ENCODE measurements around the gene NMNAT1.
"Not testable (repeated sequence)": the region's sequence is repeated elsewhere in the genome, so short reads cannot be mapped to it uniquely, and the experiment has no call there.

NMNAT1 gene

DNA sequence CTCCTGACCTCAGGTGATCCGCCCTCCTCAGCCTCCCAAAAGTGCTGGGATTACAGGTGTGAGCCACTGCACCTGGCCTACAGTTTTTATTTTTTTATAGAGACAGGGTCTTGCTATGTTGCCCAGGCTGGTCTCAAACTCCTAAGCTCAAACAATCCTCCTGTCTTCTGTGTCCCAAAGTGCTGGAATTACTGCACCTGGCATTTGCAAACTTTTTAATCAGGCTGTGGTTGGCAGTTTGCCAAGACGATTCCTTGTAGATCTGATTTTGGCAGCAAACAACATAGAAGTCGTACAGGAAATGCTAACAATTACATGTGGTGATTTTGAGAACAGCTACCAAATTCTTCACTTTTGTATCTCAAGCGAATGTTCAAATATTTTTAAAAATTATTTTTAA, 63.9 kb downstream of the NMNAT1 start:
- in situ Hi-C loops (cut with HindIII; ENCODE audit: low sequenced_read_pairs): no loop called here

DNA sequence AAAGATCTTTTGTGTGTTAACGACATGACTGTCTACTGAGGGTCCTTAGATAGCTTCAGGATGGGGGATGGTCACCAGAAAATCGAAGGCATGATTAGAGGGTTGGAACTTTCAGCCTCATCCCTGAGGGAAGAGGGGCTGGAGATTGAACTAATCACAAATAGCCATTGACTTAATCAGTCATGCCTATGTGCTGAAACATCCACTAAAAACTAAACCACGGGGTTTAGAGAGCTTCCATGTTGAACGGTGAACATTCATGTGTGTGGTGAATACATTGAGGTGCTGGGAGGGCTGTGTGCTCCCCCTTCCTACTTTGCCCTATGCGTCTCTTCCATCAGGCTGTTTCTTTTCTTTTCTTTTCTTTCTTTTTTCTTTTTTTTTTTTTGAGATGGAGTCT, 70.7 kb downstream of the NMNAT1 start:
- in situ Hi-C loops (cut with HindIII; ENCODE audit: low sequenced_read_pairs): no loop called here

DNA sequence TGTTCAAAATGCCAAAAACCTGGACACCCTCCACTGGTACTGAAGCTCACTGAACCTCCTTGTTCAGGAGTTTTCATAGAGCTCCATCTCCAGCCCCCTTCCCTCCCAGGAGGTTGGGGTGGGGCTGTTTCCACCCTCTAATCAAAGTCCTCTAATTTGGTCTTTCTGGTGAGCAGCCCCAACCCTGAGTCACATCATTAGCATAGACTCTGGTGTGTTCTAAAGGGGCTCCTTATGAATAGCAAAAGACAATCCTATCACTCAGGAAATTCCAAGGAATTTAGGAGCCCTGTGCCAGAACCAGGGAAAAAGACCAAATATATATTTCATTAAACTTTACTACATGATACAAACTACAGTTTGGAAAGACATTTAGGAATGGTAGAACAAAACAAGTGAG, 76.3 kb downstream of the NMNAT1 start:
- in situ Hi-C loops (cut with HindIII; ENCODE audit: low sequenced_read_pairs): no loop called here

DNA sequence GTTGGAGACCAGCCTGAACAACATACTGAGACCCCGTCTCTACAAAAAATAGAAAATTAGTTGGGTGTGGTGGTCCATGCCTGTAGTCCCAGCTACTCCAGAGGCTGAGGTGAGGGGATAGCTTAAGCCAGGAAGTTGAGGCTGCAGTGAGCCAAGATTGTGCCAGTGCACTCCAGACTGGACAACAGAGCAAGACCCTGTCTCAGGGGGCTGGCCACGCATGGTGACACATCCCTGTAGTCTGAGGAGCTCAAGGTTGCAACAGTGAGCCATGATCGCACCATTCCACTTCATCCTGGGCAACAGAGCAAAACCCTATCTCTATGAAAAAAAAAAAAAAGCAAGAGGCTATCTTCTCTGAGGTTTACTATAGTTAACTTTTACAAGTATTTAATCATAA, 76.8 kb downstream of the NMNAT1 start:
- in situ Hi-C loops (cut with HindIII; ENCODE audit: low sequenced_read_pairs): loop anchor here (5.0 kb wide), 1 partner anchor 58 kb away; no protein-coding TSS in a partner anchor

DNA sequence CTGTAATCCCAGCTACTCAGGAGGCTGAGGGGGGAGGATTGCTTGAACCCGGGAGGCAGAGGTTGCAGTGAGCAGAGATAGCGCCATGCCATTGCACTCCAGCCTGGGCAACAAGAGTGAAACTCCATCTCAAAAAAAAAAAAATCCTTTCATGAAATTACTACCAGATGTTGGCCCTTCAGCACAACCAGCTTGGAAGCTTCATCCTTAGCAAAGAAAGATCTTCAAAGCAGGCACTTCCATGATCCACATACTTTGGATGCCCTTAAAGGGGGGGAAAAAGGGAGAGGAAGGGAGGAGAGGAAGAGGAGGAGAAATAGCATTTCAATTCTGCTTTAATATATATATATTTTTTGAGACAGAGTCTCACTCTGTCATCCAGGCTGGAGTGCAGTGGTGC, 77.4 kb downstream of the NMNAT1 start:
- in situ Hi-C loops (cut with HindIII; ENCODE audit: low sequenced_read_pairs): loop anchor here (5.0 kb wide), 1 partner anchor 58 kb away; no protein-coding TSS in a partner anchor

DNA sequence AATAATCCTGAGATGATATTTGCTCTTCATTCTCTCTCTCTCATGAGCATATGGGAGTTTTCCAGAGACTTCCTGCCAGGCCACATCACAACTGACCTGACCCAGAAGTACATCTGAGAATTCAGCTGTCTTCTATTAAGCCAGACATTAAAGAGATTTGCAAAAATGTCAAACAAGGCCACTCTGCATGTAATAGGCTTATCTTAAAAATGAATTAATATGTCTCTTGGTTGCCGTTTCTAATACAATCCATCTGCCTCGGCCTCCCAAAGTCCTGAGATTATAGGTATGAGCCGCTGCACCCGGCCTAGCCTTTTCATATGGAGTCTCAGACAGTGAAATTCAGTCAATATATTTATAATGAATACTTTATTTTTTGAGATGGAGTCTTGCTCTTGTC, 78.7 kb downstream of the NMNAT1 start:
- in situ Hi-C loops (cut with HindIII; ENCODE audit: low sequenced_read_pairs): loop anchor here (5.0 kb wide), 1 partner anchor 60 kb away; no protein-coding TSS in a partner anchor

DNA sequence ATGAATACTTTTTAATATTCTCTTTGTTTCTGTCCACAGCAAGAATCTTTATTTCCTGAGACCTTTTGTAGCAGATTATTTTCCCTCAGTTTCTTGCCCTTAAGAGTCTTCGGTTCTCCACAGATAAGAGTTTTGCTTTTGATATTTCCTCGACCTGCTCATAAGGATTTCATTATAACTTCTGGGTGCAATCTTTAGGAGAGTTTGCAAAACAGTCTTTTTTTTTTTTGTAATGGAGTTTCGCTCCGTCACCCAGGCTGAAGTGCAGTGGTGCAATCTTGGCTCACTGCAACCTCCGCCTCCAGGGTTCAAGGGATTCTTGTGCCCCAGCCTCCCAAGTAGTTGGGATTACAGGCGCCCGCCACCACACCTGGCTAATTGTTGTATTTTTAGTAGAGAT, 79.4 kb downstream of the NMNAT1 start:
- in situ Hi-C loops (cut with HindIII; ENCODE audit: low sequenced_read_pairs): loop anchor here (5.0 kb wide), 1 partner anchor 60 kb away; no protein-coding TSS in a partner anchor

DNA sequence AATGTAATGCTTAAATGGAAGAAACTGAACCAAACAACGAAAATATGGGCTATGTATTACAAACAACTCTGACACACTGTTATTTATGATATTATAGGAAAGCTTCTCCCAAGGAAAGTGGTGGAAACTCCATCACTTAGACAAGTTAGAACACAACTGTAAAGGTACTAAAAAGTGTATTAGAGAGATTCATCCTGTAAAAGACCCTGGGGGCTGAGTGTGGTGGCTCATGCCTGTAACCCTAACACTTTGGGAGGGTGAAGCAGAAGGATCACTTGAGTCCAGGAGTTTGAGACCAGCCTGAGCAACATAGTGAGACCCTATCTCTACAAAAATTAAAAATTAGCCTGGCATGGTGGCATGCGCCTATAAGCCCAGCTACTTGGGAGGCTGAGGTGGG, 82.1 kb downstream of the NMNAT1 start:
- in situ Hi-C loops (cut with HindIII; ENCODE audit: low sequenced_read_pairs): no loop called here

DNA sequence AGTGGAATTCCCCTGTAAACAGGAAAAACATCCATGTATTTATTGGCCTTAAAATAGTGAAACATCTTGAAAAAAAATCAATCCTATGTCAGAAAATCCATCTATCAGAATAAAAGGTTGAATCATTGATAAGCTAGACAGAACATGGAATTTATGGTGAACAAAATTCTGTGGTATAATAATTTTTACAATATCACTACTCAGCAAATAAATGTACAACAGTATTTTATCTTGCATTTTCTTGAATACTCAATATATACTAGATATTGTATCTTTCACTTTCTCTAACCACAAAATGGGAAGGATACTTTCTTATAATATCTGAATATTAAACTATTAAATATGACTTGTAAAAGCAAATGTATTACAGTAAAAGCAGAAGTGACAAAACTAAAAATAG, 83.8 kb downstream of the NMNAT1 start:
- in situ Hi-C loops (cut with HindIII; ENCODE audit: low sequenced_read_pairs): no loop called here

DNA sequence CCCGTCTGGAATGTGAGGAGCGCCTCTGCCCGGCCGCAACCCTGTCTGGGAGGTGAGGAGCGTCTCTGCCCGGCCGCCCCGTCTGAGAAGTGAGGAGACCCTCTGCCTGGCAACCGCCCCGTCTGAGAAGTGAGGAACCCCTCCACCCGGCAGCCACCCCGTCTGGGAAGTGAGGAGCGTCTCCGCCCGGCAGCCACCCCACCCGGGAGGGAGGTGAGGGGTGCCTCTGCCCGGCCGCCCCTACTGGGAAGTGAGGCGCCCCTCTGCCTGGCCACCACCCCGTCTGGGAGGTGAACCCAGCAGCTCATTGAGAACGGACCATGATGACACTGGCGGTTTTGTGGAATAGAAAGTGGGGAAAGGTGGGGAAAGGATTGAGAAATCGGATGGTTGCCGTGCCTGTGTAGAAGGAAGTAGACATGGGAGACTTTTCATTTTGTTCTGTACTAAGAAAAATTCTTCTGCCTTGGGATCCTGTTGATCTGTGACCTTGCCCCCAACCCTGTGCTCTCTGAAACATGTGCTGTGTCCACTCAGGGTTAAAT, 85.8 kb downstream of the NMNAT1 start:
- in situ Hi-C loops (cut with HindIII; ENCODE audit: low sequenced_read_pairs): not testable (repeated sequence)

DNA sequence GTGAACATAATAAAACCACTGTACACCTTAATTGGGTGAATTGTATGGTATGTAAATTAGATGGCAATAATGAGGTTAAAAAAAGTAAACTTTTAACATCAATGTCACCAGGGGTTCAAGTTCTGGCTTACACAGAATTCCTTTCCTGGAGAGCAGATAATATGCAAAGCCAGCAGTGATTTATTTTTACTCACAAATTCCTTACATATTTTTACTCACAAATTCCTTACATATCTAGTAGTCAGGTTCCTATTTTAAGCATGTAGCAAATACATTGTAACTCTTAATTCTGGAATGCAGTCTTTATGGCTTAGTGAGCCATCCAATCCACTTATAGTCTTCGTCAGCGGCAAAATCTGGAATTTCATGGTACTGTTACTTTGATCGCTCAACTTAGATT, 88.2 kb downstream of the NMNAT1 start:
- in situ Hi-C loops (cut with HindIII; ENCODE audit: low sequenced_read_pairs): loop anchor here (5.0 kb wide), 1 partner anchor 41 kb away; no protein-coding TSS in a partner anchor

DNA sequence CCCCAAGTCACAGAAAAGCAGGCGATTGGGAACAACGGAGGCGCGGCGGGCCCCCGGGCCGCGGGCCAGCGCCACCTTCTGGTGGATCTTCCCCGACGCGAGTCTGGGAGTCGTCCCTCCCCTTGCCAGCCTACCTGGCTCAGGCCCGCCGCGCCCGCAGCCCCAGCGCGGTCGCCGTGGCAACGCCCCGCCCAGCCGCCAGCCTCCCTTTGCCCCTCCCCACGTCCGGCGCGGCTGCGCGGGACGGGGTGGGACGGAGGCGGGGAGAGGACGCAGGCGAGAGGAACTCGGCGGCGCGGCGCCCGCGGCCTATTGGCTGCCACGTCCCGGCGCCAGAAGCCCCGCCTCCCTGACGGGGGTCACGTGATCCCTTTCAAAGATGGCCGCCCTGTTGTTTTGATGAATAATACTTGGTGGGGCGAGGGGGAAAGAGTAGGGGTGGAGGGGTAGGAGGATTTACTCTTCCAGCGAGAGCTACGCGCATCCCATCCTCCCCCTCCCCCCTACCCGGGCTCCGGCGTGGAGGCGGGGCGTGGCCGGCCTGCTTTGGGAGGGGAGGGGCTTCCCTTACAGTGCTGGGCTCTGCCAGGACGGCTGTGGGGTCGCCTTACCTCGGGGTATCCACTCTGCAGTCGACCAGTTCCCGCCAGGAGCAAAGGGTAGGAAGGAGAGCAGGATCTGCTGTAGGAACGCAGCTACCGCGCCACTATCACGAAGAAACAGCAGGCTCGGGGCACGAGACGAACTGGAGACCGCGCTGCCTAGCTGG, 89.5 kb downstream of the NMNAT1 start, which contains the start of gene UBE4B:
UBE4B (plus strand) TSS at position 369 of the 769 bp plus-strand sequence. CDS start 713 bp downstream, outside the sequence.
- in situ Hi-C loops (cut with HindIII; ENCODE audit: low sequenced_read_pairs): loop anchor here (5.0 kb wide), 1 partner anchor 40 kb away; no protein-coding TSS in a partner anchor

DNA sequence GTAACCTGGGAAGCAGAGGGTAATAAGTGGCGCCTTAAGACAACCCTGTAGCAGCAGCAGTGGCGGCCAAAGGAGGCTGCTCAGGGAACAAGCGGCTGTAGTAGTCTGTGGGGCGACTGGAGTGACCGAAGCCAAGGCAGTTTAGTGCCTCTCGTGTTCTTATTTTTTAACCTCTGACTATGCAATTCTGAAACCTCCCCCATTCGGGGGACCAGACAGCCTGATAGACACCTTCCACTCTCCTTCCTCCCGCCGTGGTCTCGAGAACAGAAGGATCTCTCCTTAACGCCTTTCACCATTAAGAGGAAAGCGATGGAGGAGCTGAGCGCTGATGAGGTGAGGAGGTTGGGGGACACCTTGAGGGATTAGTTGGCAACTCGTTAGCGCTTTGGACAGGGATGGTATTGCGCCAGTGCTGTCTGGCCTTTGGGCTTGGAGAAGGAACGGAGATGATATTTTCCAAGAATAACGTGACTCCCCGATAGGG, 90.1 kb downstream of the NMNAT1 start:
- in situ Hi-C loops (cut with HindIII; ENCODE audit: low sequenced_read_pairs): loop anchor here (5.0 kb wide), 1 partner anchor 39 kb away; no protein-coding TSS in a partner anchor

All from endothelial cell of hepatic sinusoid (primary cell).